GM23338 (cell line): ENCODE results near the gene MAG. TPM values are rescaled to one million over a fixed set of nuclear protein-coding genes. Genes with fewer than 3 reads are reported as not detected.

Source experiments
- CREB1 ChIP-seq: fragments of 250-450 bp; sonication (Bioruptor Pico); IDR thresholded peaks from 2 replicates; pipeline ENCODE4 v1.5.0; 2020; ENCODE audit warnings: low read depth, mild to moderate bottlenecking, moderate library complexity
- ETS1 ChIP-seq: IDR thresholded peaks from 2 replicates; pipeline ENCODE4 v1.6.1; 2016; ENCODE audit warnings: antibody characterized with exemption
- EZH2 ChIP-seq: fragments of 200-600 bp; sonication (generic); IDR thresholded peaks from one replicate; pipeline ENCODE4 v1.8.0; 2017; ENCODE audit warnings: antibody characterized with exemption, mild to moderate bottlenecking, low read depth; ENCODE audit not compliant: unreplicated experiment
- NANOG ChIP-seq: IDR thresholded peaks from 2 replicates; pipeline ENCODE4 v1.6.1; 2016; ENCODE audit warnings: antibody characterized with exemption, borderline replicate concordance
- POLR2AphosphoS5 ChIP-seq: IDR thresholded peaks from 2 replicates; pipeline ENCODE4 v1.6.1; 2016; ENCODE audit warnings: antibody characterized with exemption, low read depth
- STAT1 ChIP-seq: IDR thresholded peaks from one replicate; pipeline ENCODE4 v1.6.1; 2016; ENCODE audit warnings: antibody characterized with exemption; ENCODE audit not compliant: unreplicated experiment
- ZNF114 ChIP-seq: fragments of 250-450 bp; sonication (Bioruptor Pico); IDR thresholded peaks from 2 replicates; pipeline ENCODE4 v1.5.0; 2020; ENCODE audit warnings: mild to moderate bottlenecking, moderate library complexity
- ZNF462 ChIP-seq: fragments of 250-450 bp; sonication (Bioruptor Pico); IDR thresholded peaks from 2 replicates; pipeline ENCODE4 v1.5.0; 2020; ENCODE audit warnings: mild to moderate bottlenecking, moderate library complexity
- polyA plus RNA-seq: library from polyadenylated mRNA; unstranded; fragments of >200 nt; fragmentation: Nextera tagmentation; extraction: Ambion mirVana; gene quantifications from 2 replicates; pipeline ENCODE4 v1.2.1, GENCODE V29; 2016
- total RNA-seq: library from RNA; depleted of rRNA; stranded (reverse); fragments of >200 nt; shearing (Covaris generic); gene quantifications from 2 replicates; pipeline ENCODE4 v1.2.3, GENCODE V29; 2014
- TF ChIP-seq, protein P1 (sequence below), 2 experiments: fragments of 200-600 bp in 1 of 2; sonication (generic) in 1 of 2; conservative IDR thresholded peaks; 2 replicates each; pipeline versions ENCODE4 v1.5.1 to v1.6.1; 2016 to 2017; ENCODE audit warnings: antibody characterized with exemption in 2 of 2, low read depth in 2 of 2, mild to moderate bottlenecking in 2 of 2, moderate library complexity in 1 of 2

MAG gene
- total and polyA plus RNA-seq, 2 experiments from 2014 or later = 0.61 to 1.3 TPM

GRCh38 chr19:35262101-35262761, 29.7 kb upstream of the MAG start (continued):
- TF ChIP-seq ZNF462 (CRISPR knock-in tag) (no peak), CREB1 (CRISPR knock-in tag) (no peak), STAT1 (no peak), ETS1 (no peak), POLR2AphosphoS5 (no peak; the same call in 1 of the 2 replicates), ZNF114 (CRISPR knock-in tag) (no peak), NANOG (no peak), EZH2 (no peak)
- TF ChIP-seq, protein P1, sequence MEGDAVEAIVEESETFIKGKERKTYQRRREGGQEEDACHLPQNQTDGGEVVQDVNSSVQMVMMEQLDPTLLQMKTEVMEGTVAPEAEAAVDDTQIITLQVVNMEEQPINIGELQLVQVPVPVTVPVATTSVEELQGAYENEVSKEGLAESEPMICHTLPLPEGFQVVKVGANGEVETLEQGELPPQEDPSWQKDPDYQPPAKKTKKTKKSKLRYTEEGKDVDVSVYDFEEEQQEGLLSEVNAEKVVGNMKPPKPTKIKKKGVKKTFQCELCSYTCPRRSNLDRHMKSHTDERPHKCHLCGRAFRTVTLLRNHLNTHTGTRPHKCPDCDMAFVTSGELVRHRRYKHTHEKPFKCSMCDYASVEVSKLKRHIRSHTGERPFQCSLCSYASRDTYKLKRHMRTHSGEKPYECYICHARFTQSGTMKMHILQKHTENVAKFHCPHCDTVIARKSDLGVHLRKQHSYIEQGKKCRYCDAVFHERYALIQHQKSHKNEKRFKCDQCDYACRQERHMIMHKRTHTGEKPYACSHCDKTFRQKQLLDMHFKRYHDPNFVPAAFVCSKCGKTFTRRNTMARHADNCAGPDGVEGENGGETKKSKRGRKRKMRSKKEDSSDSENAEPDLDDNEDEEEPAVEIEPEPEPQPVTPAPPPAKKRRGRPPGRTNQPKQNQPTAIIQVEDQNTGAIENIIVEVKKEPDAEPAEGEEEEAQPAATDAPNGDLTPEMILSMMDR (conservative IDR thresholded peaks at IDR 0.05; ENCODE audit: low read depth in 2 of 2) = no peak
